ENCODE results near the gene MRPS35.

The MRPS35 gene

GRCh38 chr12:27772328-27773049 is 61.9 kb downstream of the MRPS35 start:
- no peak for DNase-seq (ENCODE audit: low read depth)

DNA sequence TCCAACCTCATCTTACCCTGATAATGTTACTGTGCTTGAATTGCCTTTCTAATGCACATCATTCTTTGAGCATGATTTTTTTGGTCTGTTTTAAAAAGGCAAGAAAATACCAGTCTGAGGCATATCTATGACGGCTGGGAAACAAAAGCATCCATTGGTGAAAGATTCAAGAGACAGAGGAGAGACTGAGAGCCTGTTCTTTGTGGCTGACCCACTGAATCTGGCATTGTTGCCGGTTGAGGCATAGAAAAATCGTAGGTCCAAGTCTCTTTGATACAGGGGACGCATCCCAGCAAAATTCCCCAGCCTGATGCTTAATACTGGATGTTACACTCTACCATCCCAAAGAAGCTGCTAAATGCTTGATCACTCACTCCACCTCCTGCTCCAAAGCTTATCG is 66.5 kb downstream of the MRPS35 start:
- no peak for DNase-seq (ENCODE audit: low read depth)

DNA sequence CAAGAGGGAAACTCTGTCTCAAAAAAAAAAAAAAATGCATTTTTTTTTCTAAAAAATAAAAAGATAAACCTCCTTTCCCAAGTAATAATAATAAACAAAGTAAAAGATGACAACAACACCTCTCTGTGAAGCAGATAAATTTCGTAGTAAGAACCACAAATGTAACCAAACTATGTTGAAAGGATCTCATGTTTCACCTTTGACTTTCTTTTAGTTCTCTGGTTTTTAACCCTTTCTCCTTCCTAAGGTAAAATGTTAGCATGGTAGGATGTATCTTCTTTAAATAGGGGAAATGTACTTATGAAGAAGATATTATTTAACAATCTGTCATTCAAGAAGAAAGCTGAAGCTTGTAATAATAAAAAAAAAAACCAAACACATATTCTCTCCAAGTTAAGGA is 67.6 kb downstream of the MRPS35 start:
- DNase-seq (ENCODE audit: low read depth) = no peak

GRCh38 chr12:27779416-27779919 is 68.8 kb downstream of the MRPS35 start:
- peak; percentile 6 for DNase-seq (ENCODE audit: low read depth)

DNA sequence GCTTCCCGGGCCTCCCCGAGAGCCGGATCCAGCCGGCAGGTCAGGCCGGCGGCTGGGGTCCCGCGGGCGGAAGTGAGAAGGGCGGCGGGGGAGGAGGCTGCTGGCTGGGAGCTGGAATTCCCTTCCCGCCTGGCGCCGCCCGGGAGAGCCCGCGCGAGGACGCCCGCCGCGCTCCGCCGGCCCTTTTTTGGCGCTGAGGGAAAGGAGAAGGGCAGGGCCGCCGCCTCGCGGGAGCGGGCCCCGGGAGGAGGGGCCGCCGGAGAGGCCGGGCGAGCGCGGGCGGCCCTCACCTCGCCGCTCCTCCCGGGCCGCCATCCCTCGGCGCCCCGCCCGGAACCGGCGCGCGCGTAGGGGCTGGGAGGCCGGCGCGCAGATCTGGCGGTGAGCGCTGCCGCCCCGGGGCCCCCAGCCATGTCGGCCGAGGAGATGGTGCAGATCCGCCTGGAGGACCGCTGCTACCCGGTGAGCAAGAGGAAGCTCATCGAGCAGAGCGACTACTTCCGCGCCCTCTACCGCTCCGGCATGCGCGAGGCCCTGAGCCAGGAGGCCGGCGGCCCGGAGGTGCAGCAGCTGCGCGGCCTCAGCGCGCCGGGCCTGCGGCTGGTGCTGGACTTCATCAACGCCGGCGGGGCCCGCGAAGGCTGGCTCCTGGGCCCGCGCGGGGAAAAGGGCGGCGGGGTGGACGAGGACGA is 69.4 kb downstream of the MRPS35 start, which contains the start of the genes KLHL42 and MANSC4:
Gene KLHL42, plus strand, starts transcription at position 314 of the 692 bp plus-strand sequence. Its CDS starts 98 bp downstream, at position 412.
Gene MANSC4, minus strand, starts transcription at position 317 of the 692 bp plus-strand sequence. CDS start 8,960 bp downstream, outside the sequence.
- peak; percentile 32 for DNase-seq (ENCODE audit: low read depth)

GRCh38 chr12:27780612-27781408 is 70.2 kb downstream of the MRPS35 start:
- DNase-seq (ENCODE audit: low read depth) = no peak

- no peak for DNase-seq (ENCODE audit: low read depth)
These were observed 71.0 kb downstream of the MRPS35 start for GRCh38 chr12:27781680-27782079.

GRCh38 chr12:27782481-27782880 is 71.8 kb downstream of the MRPS35 start:
- DNase-seq (ENCODE audit: low read depth) = no peak

DNA sequence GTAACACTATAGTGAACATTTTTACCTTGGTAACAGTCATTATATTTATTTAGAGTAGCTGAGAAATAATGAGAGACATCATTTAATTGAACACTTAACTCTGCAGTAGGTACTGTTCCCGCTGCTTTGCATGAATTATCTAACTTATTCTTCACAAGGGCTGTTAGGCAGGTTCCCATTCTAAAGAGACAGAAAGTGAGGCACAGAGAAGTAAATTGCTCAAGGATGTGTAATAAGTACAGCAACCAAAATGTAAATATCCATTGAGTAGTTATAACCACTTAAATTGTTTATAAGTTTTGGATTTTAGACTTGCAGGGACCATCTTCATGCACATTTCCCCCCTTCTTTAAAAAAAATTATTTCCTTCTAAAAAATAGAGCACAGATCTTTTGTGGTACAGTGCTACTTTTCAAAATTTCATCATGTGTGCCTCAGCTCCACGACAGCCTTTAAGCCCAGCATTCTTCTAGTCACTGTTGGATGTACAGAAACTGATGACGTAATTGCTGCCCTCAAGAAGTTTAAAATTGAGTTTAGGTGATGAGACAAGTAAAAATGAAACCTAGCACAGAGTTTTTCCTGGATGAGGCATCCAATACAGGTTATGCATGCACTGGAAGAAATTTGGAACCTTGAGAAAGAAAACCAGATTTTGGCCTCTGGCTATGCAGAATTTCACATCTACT is 75.4 kb downstream of the MRPS35 start:
- no peak for DNase-seq (ENCODE audit: low read depth)

GRCh38 chr12:27787559-27787958 is 76.9 kb downstream of the MRPS35 start:
- DNase-seq (ENCODE audit: low read depth) = no peak

- DNase-seq (ENCODE audit: low read depth) = no peak
These were observed 79.5 kb downstream of the MRPS35 start for GRCh38 chr12:27790179-27790578.

DNA sequence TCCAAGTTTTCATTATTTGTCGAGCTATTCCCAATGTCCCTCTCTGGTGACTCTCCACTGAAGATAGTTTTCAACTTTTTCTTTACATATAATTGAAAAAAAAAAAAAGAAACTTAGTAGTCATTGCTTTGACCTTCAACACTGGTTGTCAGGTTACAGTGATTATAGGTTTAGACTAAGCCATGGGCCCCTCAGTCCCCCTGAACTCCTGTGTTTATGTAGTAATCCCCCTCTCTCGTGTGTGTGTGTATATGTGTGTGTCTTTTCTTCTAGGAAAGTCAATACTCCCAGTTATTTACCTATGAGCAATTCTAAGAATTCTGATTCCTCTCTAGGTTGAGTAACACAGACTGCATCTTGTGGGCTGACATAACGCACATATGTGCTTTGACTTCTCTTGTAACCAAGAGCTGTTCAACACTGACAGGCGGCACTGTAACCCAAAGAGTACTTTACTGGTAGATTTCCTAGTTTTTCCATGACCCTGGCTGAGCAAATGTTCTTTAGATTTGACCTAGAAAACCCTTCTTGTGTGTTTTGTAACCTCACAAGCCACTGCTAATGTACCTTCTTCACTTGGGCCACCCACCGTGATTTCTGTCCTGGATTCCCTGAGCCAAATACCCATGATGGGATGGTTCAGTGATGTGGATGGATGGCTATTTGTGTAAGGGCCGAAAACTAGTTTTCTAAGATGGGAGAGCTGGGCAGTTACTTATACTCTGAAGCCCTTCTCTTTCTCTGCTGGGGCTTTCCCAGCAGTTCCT is 84.4 kb downstream of the MRPS35 start:
- no peak for DNase-seq (ENCODE audit: low read depth)

DNA sequence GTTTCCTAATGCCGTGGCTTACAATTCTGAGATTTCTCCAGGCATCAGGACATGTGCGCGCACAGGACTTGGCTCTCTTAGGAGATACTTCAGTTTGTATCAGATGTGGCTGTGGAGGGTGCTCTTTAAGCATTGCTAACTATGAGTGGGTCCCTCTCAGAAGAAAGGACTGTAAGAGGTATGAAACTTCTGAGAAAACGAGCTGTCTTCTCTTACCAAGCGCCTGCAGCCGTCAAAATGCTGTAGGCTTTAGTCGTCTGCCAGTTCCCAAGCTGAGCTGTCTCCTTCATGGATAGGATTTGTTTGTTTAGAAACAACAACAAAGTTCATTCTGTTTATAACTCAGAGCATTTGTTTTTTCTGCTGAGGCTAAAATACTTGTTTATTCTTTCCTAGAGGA is 85.5 kb downstream of the MRPS35 start:
- no peak for DNase-seq (ENCODE audit: low read depth)

- DNase-seq (ENCODE audit: low read depth) = no peak
These were observed 86.8 kb downstream of the MRPS35 start for GRCh38 chr12:27797301-27798025.

DNA sequence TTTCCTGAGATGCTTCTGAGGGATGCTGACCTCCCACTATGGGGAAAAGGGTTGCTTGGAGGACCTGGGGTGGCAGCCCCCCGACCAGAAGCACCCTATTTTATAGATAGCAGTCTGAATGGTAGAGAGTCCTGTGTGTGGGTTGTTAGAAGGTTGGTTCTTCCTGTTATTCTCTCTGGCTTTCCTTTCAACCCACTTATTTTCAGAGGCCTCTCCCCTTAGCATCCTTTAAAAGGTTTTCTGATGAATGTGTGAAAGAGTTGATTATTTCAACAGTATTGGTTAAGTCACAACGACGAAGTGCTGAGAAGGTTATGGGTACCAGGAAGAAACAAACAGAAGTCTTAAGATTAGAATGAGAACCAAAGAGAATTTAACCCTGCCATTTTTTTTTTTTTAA is 90.2 kb downstream of the MRPS35 start:
- DNase-seq (ENCODE audit: low read depth) = no peak

DNA sequence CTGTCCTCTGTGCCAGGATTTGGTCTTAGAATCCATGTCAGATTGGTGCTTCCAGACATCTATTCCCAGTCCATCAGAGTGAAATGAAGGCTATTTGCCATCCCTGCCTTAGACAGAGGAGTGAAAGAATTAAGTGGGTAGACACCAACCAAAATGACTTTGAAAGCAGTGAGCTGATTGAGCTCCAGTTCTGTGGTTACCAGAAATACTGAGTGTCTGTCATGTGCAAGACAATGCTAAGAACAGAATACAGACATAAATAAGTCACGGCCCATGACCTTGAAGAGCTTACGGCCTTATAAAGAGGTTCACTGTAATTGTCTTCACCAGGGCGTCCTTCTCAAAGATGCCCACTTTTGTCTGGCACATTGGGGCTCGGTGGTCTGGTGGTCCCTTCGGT is 91.0 kb downstream of the MRPS35 start:
- no peak for DNase-seq (ENCODE audit: low read depth)

DNA sequence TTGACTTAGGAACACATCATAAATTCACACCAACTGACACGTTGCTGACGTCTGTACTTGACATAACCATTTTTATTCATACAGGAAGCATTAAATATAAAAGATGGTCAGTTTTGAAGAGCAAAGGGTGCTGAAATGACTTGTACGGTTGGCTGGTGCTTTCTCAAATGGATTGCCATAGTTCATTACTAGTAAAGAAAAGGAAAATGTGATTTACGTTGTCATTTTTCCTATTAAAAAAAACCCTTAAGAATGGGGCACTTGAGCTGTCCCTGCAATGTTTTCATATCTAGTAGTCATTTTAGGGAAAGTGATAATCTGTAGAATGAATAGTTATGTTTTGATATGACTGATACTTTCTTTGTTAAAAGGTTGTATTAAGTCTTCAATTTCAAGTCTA is 91.9 kb downstream of the MRPS35 start:
- DNase-seq (ENCODE audit: low read depth) = no peak

DNA sequence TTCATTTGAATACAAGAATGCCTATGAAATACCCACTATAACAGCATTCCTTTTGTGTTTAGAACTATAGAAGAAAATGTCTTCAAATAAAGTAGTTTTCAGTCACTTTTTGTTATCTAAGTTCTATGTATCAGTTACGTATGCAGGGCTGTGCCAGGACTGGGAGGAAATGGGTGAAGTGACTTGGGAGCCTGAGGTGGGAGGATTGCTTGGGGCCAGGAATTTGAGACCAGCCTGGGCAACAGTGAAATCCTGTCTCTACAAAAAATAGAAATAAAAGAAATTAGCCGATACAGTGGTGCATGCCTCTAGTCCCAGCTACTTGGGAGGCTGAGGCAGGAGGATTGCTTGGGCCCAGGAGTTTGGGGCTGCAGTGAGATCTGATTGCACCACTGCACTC is 92.3 kb downstream of the MRPS35 start:
- no peak for DNase-seq (ENCODE audit: low read depth)

DNA sequence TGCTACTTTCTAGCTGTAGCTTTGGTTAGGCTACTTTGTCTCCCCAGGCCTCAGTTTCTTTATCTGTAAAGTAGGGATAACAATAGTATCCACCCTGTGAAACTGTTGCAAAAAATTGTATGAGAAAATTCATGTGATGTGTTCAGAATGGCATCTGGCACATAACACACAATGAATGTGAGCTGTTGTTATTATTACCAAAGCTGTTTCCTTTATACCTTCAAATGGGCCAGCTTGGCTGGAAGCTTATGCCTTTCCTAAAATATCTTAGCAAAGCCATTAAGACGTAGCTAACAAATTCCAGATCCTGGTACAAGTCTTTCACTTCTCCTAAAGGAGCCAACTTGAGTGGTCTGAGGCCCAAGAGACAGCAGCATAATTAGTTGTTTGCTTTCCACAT is 94.6 kb downstream of the MRPS35 start:
- DNase-seq (ENCODE audit: low read depth) = no peak
